ENCODE measurements around the gene INPP5F. TPM values are rescaled to one million over a fixed set of nuclear protein-coding genes. Genes with fewer than 3 reads are reported as not detected.
A peak's percentile ranks its signal among the peaks of the same experiment; 100 is the strongest.

INPP5F gene
- total and polyA plus RNA-seq, 2 experiments from 2014 or later = 41.4 to 86.0 TPM

- H3K4me3 Mint-ChIP-seq = peak overlapping the region; percentile 67
- Histone ChIP-seq H3K27me3 (ENCODE audit: insufficient read depth) (no peaks in the 10 kb centered on the region), H3K27ac (ENCODE audit: low read depth) (peak overlapping the region; percentile 40; the same call in 1 of the 2 replicates), H3K79me2 (replicated peaks; ENCODE audit: insufficient read depth) (peaks cover 30% of the 10 kb centered on the region), H3K4me1 (ENCODE audit: insufficient read depth) (peaks cover 34% of the 10 kb centered on the region), H4K20me1 (replicated peaks; ENCODE audit: insufficient read depth) (peaks cover 17% of the 10 kb centered on the region), H3F3A (replicated peaks; ENCODE audit: low read depth) (0 out of 2 replicates have a peak, but pooled peaks cover 9% of the 10 kb centered on the region), H2AFZ (peak overlapping the region; percentile 82; the same call in 1 of the 2 replicates), H3K4me3 (peak overlapping the region; percentile 93), H3K4me2 (peak overlapping the region; percentile 88), H3K36me3 (ENCODE audit: insufficient read depth) (no peaks in the 10 kb centered on the region), H3K9me2 (ENCODE audit: insufficient read depth) (0 out of 2 replicates have a peak, but pooled peaks cover 6% of the 10 kb centered on the region)
- H3K36me3 Mint-ChIP-seq (ENCODE audit: low read depth) = peaks cover 16% of the 10 kb centered on the region
- H3K9me3 Mint-ChIP-seq = peaks cover 17% of the 10 kb centered on the region
- peak overlapping the region; percentile 34; the same call in 1 of the 2 replicates for H3K27ac Mint-ChIP-seq
- ATAC-seq = peak; percentile 13
- DNase-seq (ENCODE audit: low spot score) = peak; percentile 56
- peaks cover 7% of the 10 kb centered on the region for H3K27me3 Mint-ChIP-seq (ENCODE audit: insufficient read depth, low read depth, poor library complexity)
- peaks cover 29% of the 10 kb centered on the region for H3K4me1 Mint-ChIP-seq
- TF ChIP-seq ZNF114 (CRISPR knock-in tag; IDR thresholded peaks at IDR 0.05) (no peak), NANOG (IDR thresholded peaks at IDR 0.05; ENCODE audit: borderline replicate concordance) (no peak), CTCF (conservative IDR thresholded peaks at IDR 0.05; ENCODE audit: low read depth in 2 of 2) (no peak), JUNB (IDR thresholded peaks at IDR 0.05; ENCODE audit: unreplicated experiment) (no peak), CREB1 (CRISPR knock-in tag; IDR thresholded peaks at IDR 0.05; ENCODE audit: low read depth) (no peak), POLR2AphosphoS5 (IDR thresholded peaks at IDR 0.05; ENCODE audit: low read depth) (no peak), STAT1 (IDR thresholded peaks at IDR 0.05; ENCODE audit: unreplicated experiment) (no peak), ETS1 (IDR thresholded peaks at IDR 0.05) (no peak), ZNF462 (CRISPR knock-in tag; IDR thresholded peaks at IDR 0.05) (no peak), EZH2 (IDR thresholded peaks at IDR 0.05; ENCODE audit: low read depth, unreplicated experiment) (no peak), EZH2phosphoT487 (IDR thresholded peaks at IDR 0.05; ENCODE audit: unreplicated experiment) (no peak), REST (IDR thresholded peaks at IDR 0.05; ENCODE audit: unreplicated experiment) (no peak), ZNF331 (CRISPR knock-in tag; IDR thresholded peaks at IDR 0.05; ENCODE audit: low read depth) (no peak)
Measured at GRCh38 chr10:119724593-119725516, 995 bp upstream of the INPP5F start.
